Nephron progenitor cell (in vitro differentiated cells): Measurements from ENCODE around the gene TNF.

ENCODE experiments used
- DNase-seq: peaks from one replicate; pipeline ENCODE4 v3.0.0; 2021
- H3K27ac Mint-ChIP-seq: 2 replicates; pipeline ENCODE4 v1.8.0; 2021; ENCODE audit warnings: mild to moderate bottlenecking, moderate library complexity, mixed read lengths
- H3K27me3 Mint-ChIP-seq: 2 replicates; pipeline ENCODE4 v1.8.0; 2021; ENCODE audit warnings: mild to moderate bottlenecking, low read depth, mixed read lengths; ENCODE audit not compliant: poor library complexity
- H3K36me3 Mint-ChIP-seq: 2 replicates; pipeline ENCODE4 v1.8.0; 2021; ENCODE audit warnings: low read depth, mixed read lengths
- H3K4me1 Mint-ChIP-seq: 2 replicates; pipeline ENCODE4 v1.8.0; 2021; ENCODE audit warnings: mixed read lengths
- H3K4me3 Mint-ChIP-seq: 2 replicates; pipeline ENCODE4 v1.8.0; 2021; ENCODE audit warnings: mild to moderate bottlenecking, moderate library complexity, mixed read lengths
- H3K9me3 Mint-ChIP-seq: 2 replicates; pipeline ENCODE4 v1.8.0; 2021; ENCODE audit warnings: mild to moderate bottlenecking, moderate library complexity, mixed read lengths
- TF ChIP-seq, protein P1 (sequence below): fragments of 200-600 bp; sonication (generic); IDR thresholded peaks from 2 replicates; pipeline ENCODE4 v1.5.0; 2021; ENCODE audit warnings: antibody characterized with exemption

Gene TNF

GRCh38 chr6:31572041-31572911 lies 3.1 kb upstream of the TNF start, which contains the start of gene LTA:
Gene LTA (plus strand): TSS chr6:31572289. CDS start chr6:31572743, 454 bp downstream.
- Mint-ChIP-seq H3K27me3 (peaks cover 49% of the 10 kb centered on the region), H3K36me3 (no peaks in the 10 kb centered on the region), H3K27ac (no peak within 1 kb of the TSS), H3K9me3 (no peaks in the 10 kb centered on the region), H3K4me3 (no peak within 1 kb of the TSS), H3K4me1 (peaks cover 44% of the 10 kb centered on the region)
- TF ChIP-seq, protein P1, sequence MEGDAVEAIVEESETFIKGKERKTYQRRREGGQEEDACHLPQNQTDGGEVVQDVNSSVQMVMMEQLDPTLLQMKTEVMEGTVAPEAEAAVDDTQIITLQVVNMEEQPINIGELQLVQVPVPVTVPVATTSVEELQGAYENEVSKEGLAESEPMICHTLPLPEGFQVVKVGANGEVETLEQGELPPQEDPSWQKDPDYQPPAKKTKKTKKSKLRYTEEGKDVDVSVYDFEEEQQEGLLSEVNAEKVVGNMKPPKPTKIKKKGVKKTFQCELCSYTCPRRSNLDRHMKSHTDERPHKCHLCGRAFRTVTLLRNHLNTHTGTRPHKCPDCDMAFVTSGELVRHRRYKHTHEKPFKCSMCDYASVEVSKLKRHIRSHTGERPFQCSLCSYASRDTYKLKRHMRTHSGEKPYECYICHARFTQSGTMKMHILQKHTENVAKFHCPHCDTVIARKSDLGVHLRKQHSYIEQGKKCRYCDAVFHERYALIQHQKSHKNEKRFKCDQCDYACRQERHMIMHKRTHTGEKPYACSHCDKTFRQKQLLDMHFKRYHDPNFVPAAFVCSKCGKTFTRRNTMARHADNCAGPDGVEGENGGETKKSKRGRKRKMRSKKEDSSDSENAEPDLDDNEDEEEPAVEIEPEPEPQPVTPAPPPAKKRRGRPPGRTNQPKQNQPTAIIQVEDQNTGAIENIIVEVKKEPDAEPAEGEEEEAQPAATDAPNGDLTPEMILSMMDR: no peak
- no peak for DNase-seq

DNA sequence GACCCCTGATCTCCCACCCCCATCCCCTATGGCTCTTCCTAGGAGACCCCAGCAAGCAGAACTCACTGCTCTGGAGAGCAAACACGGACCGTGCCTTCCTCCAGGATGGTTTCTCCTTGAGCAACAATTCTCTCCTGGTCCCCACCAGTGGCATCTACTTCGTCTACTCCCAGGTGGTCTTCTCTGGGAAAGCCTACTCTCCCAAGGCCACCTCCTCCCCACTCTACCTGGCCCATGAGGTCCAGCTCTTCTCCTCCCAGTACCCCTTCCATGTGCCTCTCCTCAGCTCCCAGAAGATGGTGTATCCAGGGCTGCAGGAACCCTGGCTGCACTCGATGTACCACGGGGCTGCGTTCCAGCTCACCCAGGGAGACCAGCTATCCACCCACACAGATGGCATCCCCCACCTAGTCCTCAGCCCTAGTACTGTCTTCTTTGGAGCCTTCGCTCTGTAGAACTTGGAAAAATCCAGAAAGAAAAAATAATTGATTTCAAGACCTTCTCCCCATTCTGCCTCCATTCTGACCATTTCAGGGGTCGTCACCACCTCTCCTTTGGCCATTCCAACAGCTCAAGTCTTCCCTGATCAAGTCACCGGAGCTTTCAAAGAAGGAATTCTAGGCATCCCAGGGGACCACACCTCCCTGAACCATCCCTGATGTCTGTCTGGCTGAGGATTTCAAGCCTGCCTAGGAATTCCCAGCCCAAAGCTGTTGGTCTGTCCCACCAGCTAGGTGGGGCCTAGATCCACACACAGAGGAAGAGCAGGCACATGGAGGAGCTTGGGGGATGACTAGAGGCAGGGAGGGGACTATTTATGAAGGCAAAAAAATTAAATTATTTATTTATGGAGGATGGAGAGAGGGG lies 1.9 kb upstream of the TNF start:
- H3K9me3 Mint-ChIP-seq: no peaks in the 10 kb centered on the region

GRCh38 chr6:31574106-31575061 lies 981 bp upstream of the TNF start:
- Mint-ChIP-seq H3K9me3 (no peaks in the 10 kb centered on the region), H3K4me1 (peaks cover 37% of the 10 kb centered on the region), H3K27ac (peak overlapping the region; percentile 40), H3K4me3 (no peak overlapping the region), H3K27me3 (peaks cover 47% of the 10 kb centered on the region), H3K36me3 (no peaks in the 10 kb centered on the region)
- DNase-seq: no peak
- TF ChIP-seq, protein P1: no peak

More for the DNA sequence above, 1.9 kb upstream of the TNF start:
- DNase-seq: no peak
- Mint-ChIP-seq H3K4me1 (peaks cover 37% of the 10 kb centered on the region), H3K4me3 (no peak overlapping the region), H3K27ac (peak overlapping the region; percentile 40), H3K36me3 (no peaks in the 10 kb centered on the region), H3K27me3 (peaks cover 53% of the 10 kb centered on the region)
- TF ChIP-seq, protein P1: no peak

DNA sequence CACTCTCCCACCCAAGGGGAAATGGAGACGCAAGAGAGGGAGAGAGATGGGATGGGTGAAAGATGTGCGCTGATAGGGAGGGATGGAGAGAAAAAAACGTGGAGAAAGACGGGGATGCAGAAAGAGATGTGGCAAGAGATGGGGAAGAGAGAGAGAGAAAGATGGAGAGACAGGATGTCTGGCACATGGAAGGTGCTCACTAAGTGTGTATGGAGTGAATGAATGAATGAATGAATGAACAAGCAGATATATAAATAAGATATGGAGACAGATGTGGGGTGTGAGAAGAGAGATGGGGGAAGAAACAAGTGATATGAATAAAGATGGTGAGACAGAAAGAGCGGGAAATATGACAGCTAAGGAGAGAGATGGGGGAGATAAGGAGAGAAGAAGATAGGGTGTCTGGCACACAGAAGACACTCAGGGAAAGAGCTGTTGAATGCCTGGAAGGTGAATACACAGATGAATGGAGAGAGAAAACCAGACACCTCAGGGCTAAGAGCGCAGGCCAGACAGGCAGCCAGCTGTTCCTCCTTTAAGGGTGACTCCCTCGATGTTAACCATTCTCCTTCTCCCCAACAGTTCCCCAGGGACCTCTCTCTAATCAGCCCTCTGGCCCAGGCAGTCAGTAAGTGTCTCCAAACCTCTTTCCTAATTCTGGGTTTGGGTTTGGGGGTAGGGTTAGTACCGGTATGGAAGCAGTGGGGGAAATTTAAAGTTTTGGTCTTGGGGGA lies 754 bp downstream of the TNF start:
- DNase-seq: no peak
- TF ChIP-seq, protein P1: no peak
- peaks cover 46% of the 10 kb centered on the region for H3K27me3 Mint-ChIP-seq
- H3K9me3 Mint-ChIP-seq: no peaks in the 10 kb centered on the region
- H3K36me3 Mint-ChIP-seq: no peaks in the 10 kb centered on the region
- H3K4me3 Mint-ChIP-seq: no peak overlapping the region
- H3K27ac Mint-ChIP-seq: no peak overlapping the region
- H3K4me1 Mint-ChIP-seq: peaks cover 46% of the 10 kb centered on the region
